GM23248 (cell line): Measurements from ENCODE around the gene SLC4A2. TPM values are rescaled to one million over a fixed set of nuclear protein-coding genes. Genes with fewer than 3 reads are reported as not detected.

Experiments
- DNase-seq: peaks from one replicate; pipeline ENCODE4 v3.0.0-alpha.2; 2015
- H2AFZ ChIP-seq: fragments of 200-600 bp; sonication (generic); 2 replicates; pipeline ENCODE4 v1.6.1; 2016; ENCODE audit warnings: antibody characterized with exemption
- H3F3A ChIP-seq: fragments of 200-600 bp; sonication (generic); 2 replicates; pipeline ENCODE4 v1.6.1; 2016; ENCODE audit warnings: mild to moderate bottlenecking, antibody characterized with exemption, mixed run types; ENCODE audit not compliant: insufficient read depth
- H3K27ac ChIP-seq: fragments of 200-600 bp; sonication (generic); 2 replicates; pipeline ENCODE4 v1.5.1; 2016; ENCODE audit warnings: mild to moderate bottlenecking
- H3K27me3 ChIP-seq: fragments of 200-600 bp; sonication (generic); replicated peaks from 2 replicates; pipeline ENCODE4 v1.6.1; 2016; ENCODE audit warnings: mild to moderate bottlenecking; ENCODE audit not compliant: insufficient read depth
- H3K36me3 ChIP-seq: fragments of 200-600 bp; sonication (generic); 2 replicates; pipeline ENCODE4 v1.6.1; 2016; ENCODE audit warnings: low read depth, mild to moderate bottlenecking
- H3K4me1 ChIP-seq: fragments of 200-600 bp; sonication (generic); 2 replicates; pipeline ENCODE4 v1.6.1; 2016; ENCODE audit warnings: mild to moderate bottlenecking; ENCODE audit not compliant: insufficient read depth
- H3K4me2 ChIP-seq: fragments of 200-600 bp; sonication (generic); one replicate; pipeline ENCODE4 v1.6.1; 2016; ENCODE audit warnings: mild to moderate bottlenecking; ENCODE audit not compliant: unreplicated experiment
- H3K4me3 ChIP-seq: fragments of 200-600 bp; sonication (generic); 2 replicates; pipeline ENCODE4 v1.5.1; 2016; ENCODE audit warnings: mild to moderate bottlenecking
- H3K79me2 ChIP-seq: fragments of 200-600 bp; sonication (generic); 2 replicates; pipeline ENCODE4 v1.6.1; 2016; ENCODE audit warnings: mild to moderate bottlenecking; ENCODE audit not compliant: insufficient read depth
- H3K9ac ChIP-seq: fragments of 200-600 bp; sonication (generic); 2 replicates; pipeline ENCODE4 v1.6.1; 2016; ENCODE audit warnings: mild to moderate bottlenecking
- H3K9me2 ChIP-seq: fragments of 200-600 bp; sonication (generic); 2 replicates; pipeline ENCODE4 v1.6.1; 2016; ENCODE audit warnings: mixed run types, mild to moderate bottlenecking, moderate library complexity; ENCODE audit not compliant: insufficient read depth
- H3K9me3 ChIP-seq: fragments of 200-600 bp; sonication (generic); one replicate; pipeline ENCODE4 v1.6.1; 2017; ENCODE audit warnings: low read depth
- H4K20me1 ChIP-seq: fragments of 200-600 bp; sonication (generic); 2 replicates; pipeline ENCODE4 v1.6.0; 2016; ENCODE audit not compliant: insufficient read depth
- EZH2 ChIP-seq: fragments of 200-600 bp; sonication (generic); IDR thresholded peaks from 2 replicates; pipeline ENCODE4 v1.6.1; 2018; ENCODE audit warnings: antibody characterized with exemption, mild to moderate bottlenecking; ENCODE audit not compliant: insufficient read depth, poor library complexity, severe bottlenecking
- EZH2phosphoT487 ChIP-seq: fragments of 200-600 bp; sonication (generic); IDR thresholded peaks from 2 replicates; pipeline ENCODE4 v1.6.1; 2018; ENCODE audit warnings: antibody characterized with exemption, moderate library complexity, mild to moderate bottlenecking, low read depth; ENCODE audit not compliant: insufficient read depth
- WGBS, 2 experiments: methylation state at CpG; one replicate each; pipeline ENCODE4 v1.1.6; 2015 to 2017; ENCODE audit warnings: low lambda C conversion rate in 2 of 2, low coverage in 1 of 2; ENCODE audit errors: missing lambda C conversion rate in 2 of 2; 5-methylcytosine and 5-hydroxymethylcytosine counted together
- in situ Hi-C: fragments of 300-500 bp; cut with MboI; formaldehyde crosslinking; loops from 2 replicates; pipeline ENCODE4 v1.15.0; 2020
- polyA plus RNA-seq: library from polyadenylated mRNA; unstranded; fragments of >200 nt; fragmentation: Nextera tagmentation; extraction: Ambion mirVana; gene quantifications from 2 replicates; pipeline ENCODE4 v1.2.1, GENCODE V29; 2016
- total RNA-seq: library from RNA; depleted of rRNA; stranded (reverse); fragments of >200 nt; shearing (Covaris generic); gene quantifications from 2 replicates; pipeline ENCODE4 v1.2.3, GENCODE V29; 2014

SLC4A2 gene
- total and polyA plus RNA-seq, 2 experiments from 2014 or later = 59.4 to 94.6 TPM

DNA sequence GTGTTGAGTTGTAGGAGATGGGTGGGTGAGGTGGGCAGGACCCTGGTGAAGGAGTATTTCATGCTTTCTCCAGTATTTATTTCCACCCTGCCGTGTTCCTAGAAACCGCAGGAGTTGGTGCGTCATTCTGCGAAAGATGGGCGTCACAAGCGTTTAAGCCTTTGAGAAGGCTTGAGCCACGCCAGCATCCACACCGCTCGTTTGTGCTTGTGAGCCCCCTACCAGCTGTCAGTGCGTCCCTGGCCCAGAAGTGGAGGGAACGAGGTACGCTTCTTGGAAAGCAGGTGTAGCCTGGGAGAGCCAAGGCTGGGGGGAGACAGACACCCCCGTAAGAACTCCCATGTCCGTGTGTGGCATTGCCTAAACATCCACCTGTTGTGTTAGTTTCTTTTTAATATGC is 32.6 kb downstream of the SLC4A2 start:
- no peaks in the 10 kb centered on the region for H3K9me2 ChIP-seq
- 94 to 95% methylated on average over 14 of the region's 14 CpGs for WGBS, 2 experiments
- DNase-seq = no peak
- no peak overlapping the region for H3K4me3 ChIP-seq
- no peaks in the 10 kb centered on the region for H3K36me3 ChIP-seq
- peaks cover 23% of the 10 kb centered on the region for H3K4me1 ChIP-seq
- H3K4me2 ChIP-seq = no peak overlapping the region
- H3K79me2 ChIP-seq = peaks cover 99% of the 10 kb centered on the region
- H3K27me3 ChIP-seq = no peaks in the 10 kb centered on the region
- H3K9me3 ChIP-seq = no peaks in the 10 kb centered on the region
- in situ Hi-C loops = no loop called here
- peaks cover 40% of the 10 kb centered on the region for H3F3A ChIP-seq
- H4K20me1 ChIP-seq = peaks cover 8% of the 10 kb centered on the region
- no peak for TF ChIP-seq EZH2phosphoT487
- no peak overlapping the region for H2AFZ ChIP-seq
- H3K9ac ChIP-seq = no peak overlapping the region
- no peak overlapping the region for H3K27ac ChIP-seq

DNA sequence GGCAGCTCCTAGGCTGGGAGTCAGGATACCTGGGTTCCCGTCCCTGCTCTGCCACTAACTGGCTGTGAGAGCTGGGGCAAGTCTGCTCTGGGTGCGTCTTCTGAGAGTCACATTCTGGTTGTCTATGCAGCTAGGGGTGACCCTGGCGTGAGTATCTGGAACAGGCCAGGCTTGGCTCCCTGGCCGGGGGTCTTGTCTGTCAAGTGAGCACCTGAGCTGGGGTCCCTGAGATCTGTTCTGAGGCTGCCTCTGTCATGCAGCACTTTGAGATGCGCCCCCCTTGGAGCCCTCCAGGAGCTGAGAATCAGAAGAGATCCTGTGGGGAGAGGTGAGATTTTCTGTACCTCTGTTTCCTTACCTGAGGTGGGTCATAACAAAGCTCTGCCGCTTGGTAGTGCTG is 34.4 kb downstream of the SLC4A2 start:
- Histone ChIP-seq H3K27me3 (no peaks in the 10 kb centered on the region), H3K36me3 (no peaks in the 10 kb centered on the region), H3F3A (peaks cover 31% of the 10 kb centered on the region), H3K27ac (no peak overlapping the region), H3K79me2 (peaks cover 100% of the 10 kb centered on the region), H3K9me2 (no peaks in the 10 kb centered on the region), H3K4me1 (peaks cover 12% of the 10 kb centered on the region), H3K9ac (no peak overlapping the region), H2AFZ (no peak overlapping the region), H4K20me1 (peaks cover 11% of the 10 kb centered on the region), H3K4me2 (no peak overlapping the region), H3K4me3 (no peak overlapping the region), H3K9me3 (no peaks in the 10 kb centered on the region)
- no peak for TF ChIP-seq EZH2phosphoT487
- in situ Hi-C loops = no loop called here
- no peak for DNase-seq
- WGBS, 2 experiments = 85 to 88% methylated on average over 6 of the region's 6 CpGs

DNA sequence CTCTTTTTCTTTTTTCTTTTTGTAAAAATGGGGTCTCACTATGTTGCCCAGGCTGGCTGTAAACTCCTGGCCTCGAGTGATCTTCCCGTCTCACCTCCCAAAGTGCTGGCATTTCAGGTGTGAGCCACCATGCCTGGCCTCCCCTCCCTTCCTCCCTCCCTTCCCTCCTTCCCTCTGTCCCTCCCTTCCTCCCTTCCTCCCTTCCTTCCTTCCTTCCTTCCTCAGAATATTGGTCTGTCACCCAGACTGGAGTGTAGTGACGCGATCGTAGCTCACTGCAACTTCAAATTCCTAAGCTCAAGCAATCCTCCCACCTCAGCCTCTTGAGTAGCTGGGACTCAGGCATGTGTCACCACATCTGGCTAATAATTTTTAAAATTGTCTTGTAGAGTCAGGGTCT is 35.3 kb downstream of the SLC4A2 start:
- Histone ChIP-seq H3K4me3 (no peak overlapping the region), H3K9ac (no peak overlapping the region), H3K9me2 (no peaks in the 10 kb centered on the region), H3K27ac (peak overlapping the region; percentile 57), H3F3A (peaks cover 22% of the 10 kb centered on the region), H2AFZ (no peak overlapping the region), H3K9me3 (no peaks in the 10 kb centered on the region), H3K36me3 (no peaks in the 10 kb centered on the region), H3K27me3 (no peaks in the 10 kb centered on the region), H3K79me2 (peaks cover 100% of the 10 kb centered on the region), H3K4me1 (peaks cover 3% of the 10 kb centered on the region), H4K20me1 (peaks cover 15% of the 10 kb centered on the region), H3K4me2 (no peak overlapping the region)
- TF ChIP-seq EZH2 (no peak), EZH2phosphoT487 (no peak)
- DNase-seq = peak; percentile 68
- in situ Hi-C loops = no loop called here
- 76 to 80% methylated on average over 5 of the region's 5 CpGs for WGBS, 2 experiments

DNA sequence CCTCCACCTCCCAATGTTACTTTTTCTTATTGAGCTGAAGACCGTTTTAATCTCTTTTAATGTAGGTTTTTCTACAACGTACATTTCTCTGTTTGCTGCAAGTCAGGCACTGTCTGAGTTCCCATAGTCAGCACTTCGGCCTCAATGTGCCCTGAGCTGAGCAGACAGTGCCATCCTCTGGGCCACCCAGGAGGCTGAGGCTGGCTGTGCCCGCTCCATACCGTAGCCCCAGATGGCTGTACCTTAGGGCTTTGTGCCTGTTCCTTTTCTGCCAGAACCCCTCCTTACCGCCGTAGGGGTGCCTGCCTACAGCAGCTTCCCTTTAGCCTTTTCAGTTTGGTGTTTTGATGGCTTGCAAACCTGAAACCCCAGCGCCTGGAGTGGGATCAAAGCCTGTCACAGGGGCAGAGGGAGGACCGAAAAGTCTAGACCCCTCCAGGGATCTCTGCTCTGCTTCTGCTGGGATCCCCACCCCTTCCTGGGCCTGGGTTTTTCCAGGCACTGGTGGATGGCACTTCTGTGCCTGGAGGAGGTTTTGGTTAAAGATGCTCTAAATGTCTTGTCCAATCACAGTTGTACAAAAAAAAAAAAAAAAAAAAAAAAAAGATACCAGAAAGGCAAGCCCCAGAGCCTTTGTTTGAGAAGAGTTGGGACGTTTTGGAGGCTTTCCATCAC is 35.9 kb downstream of the SLC4A2 start:
- TF ChIP-seq EZH2phosphoT487 (no peak), EZH2 (no peak)
- Histone ChIP-seq H3K4me2 (no peak overlapping the region), H3K36me3 (no peaks in the 10 kb centered on the region), H2AFZ (no peak overlapping the region), H3K9me3 (no peaks in the 10 kb centered on the region), H3K27ac (peak overlapping the region; percentile 57), H3F3A (peaks cover 20% of the 10 kb centered on the region), H3K9me2 (no peaks in the 10 kb centered on the region), H3K79me2 (peaks cover 100% of the 10 kb centered on the region), H3K9ac (peak overlapping the region; percentile 35; the same call in 1 of the 2 replicates), H3K27me3 (no peaks in the 10 kb centered on the region), H3K4me1 (no peaks in the 10 kb centered on the region), H4K20me1 (peaks cover 17% of the 10 kb centered on the region), H3K4me3 (no peak overlapping the region)
- DNase-seq = no peak
- WGBS, 2 experiments = 69 to 72% methylated on average over 10 of the region's 10 CpGs
- in situ Hi-C loops = no loop called here
